SKM-1 treated with dmso at 0.1 percent for 144 hours (cell line): ENCODE measurements around the gene CEMIP2.
"Not testable (repeated sequence)": the region's sequence is repeated elsewhere in the genome, so short reads cannot be mapped to it uniquely, and the experiment has no call there.

Source experiments
- DNase-seq: peaks from one replicate; lab custom pipeline; 2025; ENCODE audit not compliant: unreplicated experiment; lab: John Stamatoyannopoulos, UW

CEMIP2 gene

GRCh38 chr9:71680189-71680980 lies 87.9 kb downstream of the CEMIP2 start:
- no peak for DNase-seq

- DNase-seq = no peak
Observed at GRCh38 chr9:71678999-71679398, 89.3 kb downstream of the CEMIP2 start.

GRCh38 chr9:71677209-71677608 lies 91.1 kb downstream of the CEMIP2 start:
- DNase-seq = no peak

GRCh38 chr9:71676460-71676859 lies 91.9 kb downstream of the CEMIP2 start:
- DNase-seq = no peak

- DNase-seq = no peak
Observed at GRCh38 chr9:71675857-71676165, 92.5 kb downstream of the CEMIP2 start.

GRCh38 chr9:71675105-71675856 lies 93.0 kb downstream of the CEMIP2 start:
- no peak for DNase-seq

- DNase-seq = no peak
Observed at GRCh38 chr9:71672573-71672972, 95.7 kb downstream of the CEMIP2 start.

GRCh38 chr9:71671289-71671688 lies 97.0 kb downstream of the CEMIP2 start:
- no peak for DNase-seq

GRCh38 chr9:71670121-71670520 lies 98.2 kb downstream of the CEMIP2 start:
- no peak for DNase-seq

GRCh38 chr9:71669284-71669995 lies 98.9 kb downstream of the CEMIP2 start:
- DNase-seq = no peak

GRCh38 chr9:71668717-71669116 lies 99.6 kb downstream of the CEMIP2 start:
- no peak for DNase-seq

GRCh38 chr9:71665247-71665646 lies 103.1 kb downstream of the CEMIP2 start:
- no peak for DNase-seq

GRCh38 chr9:71664566-71664965 lies 103.7 kb downstream of the CEMIP2 start:
- no peak for DNase-seq

GRCh38 chr9:71663931-71664459 lies 104.3 kb downstream of the CEMIP2 start:
- no peak for DNase-seq

GRCh38 chr9:71663216-71663615 lies 105.1 kb downstream of the CEMIP2 start:
- DNase-seq = no peak

- DNase-seq = no peak
Observed at GRCh38 chr9:71662082-71662481, 106.2 kb downstream of the CEMIP2 start.

- DNase-seq = not testable (repeated sequence)
Observed at GRCh38 chr9:71657276-71657675, 111.0 kb downstream of the CEMIP2 start.

- DNase-seq = no peak
Observed at GRCh38 chr9:71656496-71656895, 111.8 kb downstream of the CEMIP2 start.

GRCh38 chr9:71655778-71656177 lies 112.5 kb downstream of the CEMIP2 start:
- DNase-seq = no peak

GRCh38 chr9:71655141-71655540 lies 113.2 kb downstream of the CEMIP2 start:
- no peak for DNase-seq

GRCh38 chr9:71652480-71652879 lies 115.8 kb downstream of the CEMIP2 start:
- no peak for DNase-seq

- DNase-seq = no peak
Observed at GRCh38 chr9:71648453-71648852, 119.9 kb downstream of the CEMIP2 start.
